ENCODE measurements around the gene ZNF529. TPM values are rescaled to one million over a fixed set of nuclear protein-coding genes. Genes with fewer than 3 reads are reported as not detected.
"Not testable (repeated sequence)": the region's sequence is repeated elsewhere in the genome, so short reads cannot be mapped to it uniquely, and the experiment has no call there.

ZNF529 gene
- total RNA-seq, 2 donors from 2014 or later: 14.6 to 20.4 TPM

DNA sequence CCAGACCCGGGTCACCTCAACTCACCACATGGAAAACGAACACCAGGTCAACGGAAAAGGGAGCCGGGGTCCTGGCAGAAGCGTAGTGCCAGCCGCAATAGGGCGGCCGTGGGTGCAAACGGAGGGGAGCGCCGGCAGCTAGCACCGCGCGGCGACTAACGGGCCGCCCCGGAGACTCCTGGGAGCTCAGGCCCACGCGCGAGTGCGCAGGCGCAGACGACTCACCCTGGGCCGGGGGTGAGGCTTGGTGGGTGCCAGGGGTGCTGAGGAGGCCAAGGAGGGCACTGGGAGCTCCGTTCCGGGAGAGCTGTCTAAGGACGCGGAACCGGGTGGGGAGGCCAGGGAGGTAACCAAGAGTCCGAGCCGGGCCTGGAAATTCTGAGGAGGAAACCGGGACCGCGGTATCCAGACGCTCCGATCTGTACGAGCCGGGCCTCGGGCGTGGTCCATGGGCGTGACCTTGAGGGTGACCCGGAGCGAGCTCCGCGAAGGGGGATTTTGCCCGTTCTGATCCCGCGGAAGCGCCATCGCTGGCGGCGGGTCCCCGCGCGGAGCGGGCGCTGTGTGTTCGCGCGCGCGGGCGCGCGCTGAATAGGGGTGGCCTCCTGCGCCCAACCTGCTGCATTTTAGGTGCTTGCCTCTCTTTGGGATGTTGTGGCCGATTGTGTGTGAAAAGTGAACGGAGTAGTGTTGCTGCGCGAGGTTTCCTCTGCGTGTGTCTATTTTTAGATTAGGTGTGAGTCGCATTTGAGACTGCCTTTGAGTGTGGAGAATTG, 32.2 kb upstream of the ZNF529 start, which contains the start of gene ZNF382:
ZNF382 (plus strand) TSS at position 213 of the 776 bp plus-strand sequence. CDS start 4,602 bp downstream, outside the sequence.
- TF ChIP-seq, protein P1, sequence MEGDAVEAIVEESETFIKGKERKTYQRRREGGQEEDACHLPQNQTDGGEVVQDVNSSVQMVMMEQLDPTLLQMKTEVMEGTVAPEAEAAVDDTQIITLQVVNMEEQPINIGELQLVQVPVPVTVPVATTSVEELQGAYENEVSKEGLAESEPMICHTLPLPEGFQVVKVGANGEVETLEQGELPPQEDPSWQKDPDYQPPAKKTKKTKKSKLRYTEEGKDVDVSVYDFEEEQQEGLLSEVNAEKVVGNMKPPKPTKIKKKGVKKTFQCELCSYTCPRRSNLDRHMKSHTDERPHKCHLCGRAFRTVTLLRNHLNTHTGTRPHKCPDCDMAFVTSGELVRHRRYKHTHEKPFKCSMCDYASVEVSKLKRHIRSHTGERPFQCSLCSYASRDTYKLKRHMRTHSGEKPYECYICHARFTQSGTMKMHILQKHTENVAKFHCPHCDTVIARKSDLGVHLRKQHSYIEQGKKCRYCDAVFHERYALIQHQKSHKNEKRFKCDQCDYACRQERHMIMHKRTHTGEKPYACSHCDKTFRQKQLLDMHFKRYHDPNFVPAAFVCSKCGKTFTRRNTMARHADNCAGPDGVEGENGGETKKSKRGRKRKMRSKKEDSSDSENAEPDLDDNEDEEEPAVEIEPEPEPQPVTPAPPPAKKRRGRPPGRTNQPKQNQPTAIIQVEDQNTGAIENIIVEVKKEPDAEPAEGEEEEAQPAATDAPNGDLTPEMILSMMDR (conservative IDR thresholded peaks at IDR 0.05): no peak
- Mint-ChIP-seq H3K27ac (peak within 1 kb of the TSS; percentile 87), H3K4me3 (peak within 1 kb of the TSS; percentile 74), H3K9me3 (no peaks in the 10 kb centered on the region), H3K4me1 (peaks cover 7% of the 10 kb centered on the region), H3K27me3 (ENCODE audit: insufficient read depth) (peaks cover 2% of the 10 kb centered on the region), H3K36me3 (ENCODE audit: low read depth) (peaks cover 19% of the 10 kb centered on the region)
- H3K4me3 ChIP-seq (ENCODE audit: low read length): peak within 1 kb of the TSS; percentile 98
- peak; percentile 84 for DNase-seq
- no peaks in the 10 kb centered on the region for H3K9me3 ChIP-seq (ENCODE audit: control insufficient read depth, low read length)
- H3K4me1 ChIP-seq (ENCODE audit: control insufficient read depth, insufficient read depth, low read length): peaks cover 4% of the 10 kb centered on the region
- H3K27ac ChIP-seq (ENCODE audit: low read depth, low read length): peak within 1 kb of the TSS; percentile 66
- peak within 1 kb of the TSS; percentile 64 for H3K9ac ChIP-seq (ENCODE audit: extremely low read depth, low read length, poor library complexity, severe bottlenecking)
- H3K36me3 ChIP-seq (ENCODE audit: control insufficient read depth, insufficient read depth, low read length): peaks cover 15% of the 10 kb centered on the region
- WGBS, 2 experiments (ENCODE audit: insufficient coverage in 1 of 2, insufficient read length in 1 of 2): 2 to 3% methylated on average over 58 to 73 of the region's 73 CpGs
- H3K27me3 ChIP-seq (ENCODE audit: control insufficient read depth, insufficient read depth, low read length, poor library complexity, severe bottlenecking): no peaks in the 10 kb centered on the region

DNA sequence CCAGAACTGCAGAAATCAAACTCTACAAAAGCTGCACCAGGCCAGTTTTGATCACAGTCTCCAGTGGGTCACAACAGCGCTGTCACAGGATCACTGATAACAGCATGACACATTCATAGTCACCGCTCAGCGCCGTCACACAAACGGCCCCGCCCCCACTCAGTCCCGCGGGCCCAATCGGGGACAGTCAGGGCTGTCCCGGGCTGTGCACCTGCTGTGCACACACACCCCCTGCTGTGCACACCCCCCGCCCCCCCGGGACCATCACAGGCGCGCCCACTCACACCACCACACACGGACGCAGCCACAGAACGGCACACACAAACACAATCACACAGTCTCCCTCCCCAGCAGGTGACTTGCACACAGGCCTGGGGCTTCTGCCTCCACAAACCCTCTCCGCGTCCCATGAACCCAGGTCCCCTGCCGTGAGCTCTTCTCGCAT, 31.6 kb upstream of the ZNF529 start:
- Histone ChIP-seq H3K9me3 (ENCODE audit: control insufficient read depth, low read length) (no peaks in the 10 kb centered on the region), H3K4me3 (ENCODE audit: low read length) (peak overlapping the region; percentile 98), H3K4me1 (ENCODE audit: control insufficient read depth, insufficient read depth, low read length) (peaks cover 4% of the 10 kb centered on the region), H3K27ac (ENCODE audit: low read depth, low read length) (peak overlapping the region; percentile 66), H3K27me3 (ENCODE audit: control insufficient read depth, insufficient read depth, low read length, poor library complexity, severe bottlenecking) (no peaks in the 10 kb centered on the region), H3K36me3 (ENCODE audit: control insufficient read depth, insufficient read depth, low read length) (peaks cover 10% of the 10 kb centered on the region), H3K9ac (ENCODE audit: extremely low read depth, low read length, poor library complexity, severe bottlenecking) (peak overlapping the region; percentile 64)
- Mint-ChIP-seq H3K36me3 (ENCODE audit: low read depth) (peaks cover 16% of the 10 kb centered on the region), H3K9me3 (no peaks in the 10 kb centered on the region), H3K27ac (peak overlapping the region; percentile 87), H3K27me3 (ENCODE audit: insufficient read depth) (peaks cover 2% of the 10 kb centered on the region), H3K4me1 (peaks cover 7% of the 10 kb centered on the region), H3K4me3 (peak overlapping the region; percentile 74)
- TF ChIP-seq, protein P1 (conservative IDR thresholded peaks at IDR 0.05): no peak
- DNase-seq: peak; percentile 60
- WGBS, 2 experiments (ENCODE audit: insufficient coverage in 1 of 2, insufficient read length in 1 of 2): 3% methylated on average over 21 of the region's 21 CpGs; no CpG with 5 or more reads in 1 of the 2 experiments

DNA sequence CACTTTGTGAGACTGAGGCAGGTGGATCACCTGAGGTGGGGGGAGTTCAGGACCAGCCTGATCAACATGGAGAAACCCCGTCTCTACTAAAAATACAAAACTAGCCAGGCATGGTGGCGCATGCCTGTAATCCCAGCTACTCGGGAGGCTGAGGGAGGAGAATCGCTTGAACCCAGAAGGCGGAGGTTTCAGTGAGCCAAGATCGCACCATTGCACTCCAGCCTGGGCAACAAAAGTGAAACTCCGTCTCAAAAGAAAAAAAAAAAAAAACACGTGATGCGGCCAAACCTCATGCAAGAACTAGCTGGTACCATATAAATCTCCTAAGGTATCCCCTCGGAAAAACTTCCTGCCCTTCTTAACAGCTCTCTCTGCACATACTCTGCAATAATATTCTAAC, 29.6 kb upstream of the ZNF529 start:
- H3K4me1 ChIP-seq (ENCODE audit: control insufficient read depth, insufficient read depth, low read length); H3K4me3 ChIP-seq (ENCODE audit: low read length); H3K4me3 Mint-ChIP-seq; H3K9me3 Mint-ChIP-seq; H3K27ac Mint-ChIP-seq; H3K36me3 ChIP-seq (ENCODE audit: control insufficient read depth, insufficient read depth, low read length); DNase-seq; H3K27me3 Mint-ChIP-seq (ENCODE audit: insufficient read depth); H3K9me3 ChIP-seq (ENCODE audit: control insufficient read depth, low read length); H3K4me1 Mint-ChIP-seq; H3K9ac ChIP-seq (ENCODE audit: extremely low read depth, low read length, poor library complexity, severe bottlenecking); H3K36me3 Mint-ChIP-seq (ENCODE audit: low read depth); H3K27me3 ChIP-seq (ENCODE audit: control insufficient read depth, insufficient read depth, low read length, poor library complexity, severe bottlenecking); H3K27ac ChIP-seq (ENCODE audit: low read depth, low read length): not testable (repeated sequence)
- WGBS, 2 experiments (ENCODE audit: insufficient coverage in 1 of 2, insufficient read length in 1 of 2): 74 to 95% methylated on average over 5 to 9 of the region's 10 CpGs

Data from endodermal cell (in vitro differentiated cells).